HG03039 (cell line): ENCODE data around the gene SNAPC4.

Experiments
- ATAC-seq: cut with Tn5 transposase; IDR thresholded peaks from one replicate; pipeline ENCODE4 v1.9.1; 2021; ENCODE audit warnings: mild to moderate bottlenecking, moderate library complexity; ENCODE audit not compliant: unreplicated experiment

SNAPC4 gene

GRCh38 chr9:136400038-136400834, at the start of gene SNAPC4:
Gene SNAPC4 (minus strand): TSS chr9:136400170. CDS start chr9:136398428, 1,742 bp downstream.
- ATAC-seq: peak; percentile 62

GRCh38 chr9:136448655-136449054, 48.7 kb upstream of the SNAPC4 start:
- no peak for ATAC-seq

GRCh38 chr9:136447173-136447778, 47.3 kb upstream of the SNAPC4 start:
- ATAC-seq: no peak

- no peak for ATAC-seq
These were observed 45.8 kb upstream of the SNAPC4 start for GRCh38 chr9:136445799-136446198.

- no peak for ATAC-seq
These were observed 44.1 kb upstream of the SNAPC4 start for GRCh38 chr9:136444102-136444501.

- no peak for ATAC-seq
These were observed 43.7 kb upstream of the SNAPC4 start for GRCh38 chr9:136443687-136444086.

GRCh38 chr9:136443087-136443486, 43.1 kb upstream of the SNAPC4 start:
- no peak for ATAC-seq

- no peak for ATAC-seq
These were observed 42.3 kb upstream of the SNAPC4 start for GRCh38 chr9:136442265-136442664.

GRCh38 chr9:136441681-136442245, 41.8 kb upstream of the SNAPC4 start:
- no peak for ATAC-seq

- no peak for ATAC-seq
These were observed 41.3 kb upstream of the SNAPC4 start for GRCh38 chr9:136441191-136441680.

GRCh38 chr9:136439481-136440408, 39.8 kb upstream of the SNAPC4 start, which contains the start of gene INPP5E:
Gene INPP5E (minus strand): TSS chr9:136439845. CDS start chr9:136439419, 426 bp downstream.
- peak; percentile 42 for ATAC-seq

- peak; percentile 32 for ATAC-seq
These were observed 38.8 kb upstream of the SNAPC4 start for GRCh38 chr9:136438548-136439480.

- ATAC-seq: no peak
These were observed 38.0 kb upstream of the SNAPC4 start for GRCh38 chr9:136437839-136438547.

GRCh38 chr9:136437430-136437829, 37.5 kb upstream of the SNAPC4 start:
- no peak for ATAC-seq

- ATAC-seq: no peak
These were observed 36.2 kb upstream of the SNAPC4 start for GRCh38 chr9:136436055-136436634.

- ATAC-seq: no peak
These were observed 34.7 kb upstream of the SNAPC4 start for GRCh38 chr9:136434580-136435169.

- no peak for ATAC-seq
These were observed 34.0 kb upstream of the SNAPC4 start for GRCh38 chr9:136433849-136434579.
